COR-L47 (cell line): ENCODE results near the gene AGRN.
"Not testable (repeated sequence)": the region's sequence is repeated elsewhere in the genome, so short reads cannot be mapped to it uniquely, and the experiment has no call there.

Source experiments
- DNase-seq: peaks from one replicate; lab custom pipeline; 2025; lab: John Stamatoyannopoulos, UW

Gene AGRN

DNA sequence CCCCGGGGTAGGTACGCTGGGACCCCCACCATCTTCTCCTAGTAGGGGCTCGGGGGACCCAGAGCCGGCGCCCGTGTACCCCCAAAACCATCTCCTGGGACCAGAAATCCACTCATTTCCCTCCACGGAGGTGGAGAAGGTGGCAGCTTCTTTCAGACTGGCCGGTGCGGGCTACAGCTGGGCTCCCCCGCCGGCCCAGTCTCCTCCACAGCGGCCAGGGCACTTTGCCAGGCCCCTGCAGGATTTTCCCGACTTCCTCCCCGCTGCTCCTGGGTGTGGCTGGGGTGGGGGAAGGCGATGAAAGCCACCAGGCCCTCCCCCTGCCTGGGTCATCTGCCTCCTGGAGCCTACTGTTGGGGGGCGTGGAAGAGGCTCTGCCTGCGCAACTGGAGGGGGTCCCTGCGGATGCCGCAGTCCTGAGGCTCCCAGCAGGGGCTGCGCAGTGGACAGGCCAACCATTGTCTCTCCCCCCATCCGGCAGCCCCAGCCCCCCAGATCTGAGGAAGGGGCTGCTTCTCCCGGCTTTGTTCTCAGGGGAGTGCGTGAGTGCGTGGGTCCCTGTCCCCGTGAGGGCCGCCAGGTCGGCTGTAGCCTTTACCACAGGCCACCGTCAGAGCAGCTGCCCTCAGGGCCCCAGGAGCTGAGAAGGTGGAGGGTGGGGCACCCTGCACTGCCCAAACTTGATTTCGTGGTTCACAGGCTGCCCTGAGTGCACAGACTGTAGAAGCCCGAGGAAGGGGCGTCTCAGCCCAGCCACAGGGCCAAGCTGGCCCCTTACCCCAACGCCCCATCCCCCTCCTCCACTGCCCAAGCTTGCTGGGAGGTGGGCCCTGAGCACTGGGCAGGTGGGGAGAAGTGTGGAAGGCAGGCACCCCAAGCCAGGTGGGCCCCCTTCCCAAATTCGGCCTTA is 1.3 kb downstream of the AGRN start:
- peak; percentile 89 for DNase-seq

DNA sequence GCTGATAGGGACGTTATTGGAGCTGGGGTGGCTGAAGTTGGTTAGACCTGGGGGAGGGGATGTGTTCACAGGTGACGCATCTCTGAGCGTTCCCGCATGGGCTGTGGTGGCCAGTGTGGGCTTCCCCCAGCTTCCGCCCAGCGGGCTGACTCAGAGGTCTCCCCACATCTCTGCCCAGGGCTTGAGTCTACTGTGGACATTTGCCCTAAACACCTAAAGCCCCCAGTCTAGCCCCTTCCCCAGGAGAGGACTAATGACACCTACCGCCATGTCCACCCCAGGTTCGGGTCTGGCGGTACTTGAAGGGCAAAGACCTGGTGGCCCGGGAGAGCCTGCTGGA is 2.0 kb downstream of the AGRN start:
- no peak for DNase-seq

DNA sequence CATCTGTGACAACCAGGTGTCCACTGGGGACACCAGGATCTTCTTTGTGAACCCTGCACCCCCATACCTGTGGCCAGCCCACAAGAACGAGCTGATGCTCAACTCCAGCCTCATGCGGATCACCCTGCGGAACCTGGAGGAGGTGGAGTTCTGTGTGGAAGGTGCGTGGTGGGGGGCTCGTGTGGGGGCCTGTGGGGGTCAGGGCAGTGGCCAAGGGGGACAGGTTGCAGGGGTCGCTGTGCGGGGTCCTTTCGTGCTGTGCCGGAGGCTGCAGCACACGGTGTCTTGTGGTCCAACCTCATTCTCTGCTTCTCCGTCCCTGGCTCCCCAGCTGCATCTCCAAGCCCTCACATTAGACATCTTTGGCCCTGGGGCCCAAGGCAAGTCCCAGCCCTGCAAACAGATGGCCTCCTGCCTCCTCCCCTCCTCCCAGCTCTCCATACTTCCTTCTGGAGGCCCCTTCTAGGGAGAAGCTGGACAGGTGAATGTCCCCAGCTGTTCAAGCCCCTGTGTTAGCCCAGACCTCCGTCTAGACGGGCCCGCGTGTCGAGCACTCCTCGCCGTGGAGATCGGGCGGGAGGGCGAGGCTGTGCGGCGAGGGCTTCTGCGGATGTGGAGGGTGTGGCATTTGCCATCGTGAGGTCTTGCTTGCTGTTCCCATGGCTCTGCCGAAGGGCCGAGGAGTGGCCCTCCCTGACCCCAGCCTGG is 2.5 kb downstream of the AGRN start:
- no peak for DNase-seq

DNA sequence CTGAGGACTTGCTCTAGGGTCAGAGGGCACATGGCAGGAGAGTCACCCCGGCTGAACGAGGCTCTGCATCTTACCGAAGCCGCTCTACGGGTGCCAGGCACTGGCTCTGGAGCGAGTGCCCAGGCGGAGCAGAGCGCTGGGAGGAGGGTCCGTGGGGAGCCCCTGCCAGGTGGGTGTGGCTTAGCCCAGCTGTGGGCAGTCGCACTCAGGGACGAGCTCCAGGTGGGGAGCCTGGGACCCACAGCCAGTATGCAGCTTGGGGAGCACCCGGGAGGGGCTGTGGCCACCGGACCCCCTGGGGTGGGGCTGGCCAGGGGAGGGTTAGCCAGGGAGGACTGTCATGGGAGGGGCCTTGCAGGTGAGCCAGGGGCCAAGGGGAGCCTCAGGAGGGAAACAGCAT is 3.8 kb downstream of the AGRN start:
- DNase-seq: no peak

DNA sequence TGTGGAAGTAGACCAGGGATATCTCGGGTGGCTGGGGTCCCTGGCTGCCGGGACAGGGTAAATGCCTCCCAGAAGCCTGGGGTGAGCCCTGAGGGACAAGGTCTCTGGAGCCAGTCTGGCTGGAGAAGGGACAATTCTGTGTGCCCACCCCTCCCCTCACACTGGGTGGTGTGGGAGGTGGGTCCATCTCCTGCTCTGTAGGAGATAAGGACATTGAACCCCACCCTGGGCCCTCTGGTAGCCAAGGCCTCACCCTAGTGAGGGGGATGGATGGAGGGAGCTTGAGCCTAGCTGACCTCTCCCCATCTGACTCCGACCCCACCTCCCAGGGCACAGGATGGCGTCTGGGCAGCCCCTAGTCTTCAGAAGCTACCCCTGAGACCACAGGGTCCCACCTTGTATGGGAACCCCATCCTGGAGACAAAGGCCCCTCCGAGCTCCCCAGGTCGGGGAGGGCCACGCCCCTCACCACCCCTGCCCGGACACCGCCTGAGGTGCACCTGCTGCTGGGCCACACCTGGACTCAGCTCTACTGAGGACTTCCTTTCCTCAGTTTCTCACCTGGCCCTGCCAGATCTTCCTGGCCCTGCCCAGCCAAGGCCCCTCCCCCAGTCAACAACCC is 4.3 kb downstream of the AGRN start:
- DNase-seq: no peak

DNA sequence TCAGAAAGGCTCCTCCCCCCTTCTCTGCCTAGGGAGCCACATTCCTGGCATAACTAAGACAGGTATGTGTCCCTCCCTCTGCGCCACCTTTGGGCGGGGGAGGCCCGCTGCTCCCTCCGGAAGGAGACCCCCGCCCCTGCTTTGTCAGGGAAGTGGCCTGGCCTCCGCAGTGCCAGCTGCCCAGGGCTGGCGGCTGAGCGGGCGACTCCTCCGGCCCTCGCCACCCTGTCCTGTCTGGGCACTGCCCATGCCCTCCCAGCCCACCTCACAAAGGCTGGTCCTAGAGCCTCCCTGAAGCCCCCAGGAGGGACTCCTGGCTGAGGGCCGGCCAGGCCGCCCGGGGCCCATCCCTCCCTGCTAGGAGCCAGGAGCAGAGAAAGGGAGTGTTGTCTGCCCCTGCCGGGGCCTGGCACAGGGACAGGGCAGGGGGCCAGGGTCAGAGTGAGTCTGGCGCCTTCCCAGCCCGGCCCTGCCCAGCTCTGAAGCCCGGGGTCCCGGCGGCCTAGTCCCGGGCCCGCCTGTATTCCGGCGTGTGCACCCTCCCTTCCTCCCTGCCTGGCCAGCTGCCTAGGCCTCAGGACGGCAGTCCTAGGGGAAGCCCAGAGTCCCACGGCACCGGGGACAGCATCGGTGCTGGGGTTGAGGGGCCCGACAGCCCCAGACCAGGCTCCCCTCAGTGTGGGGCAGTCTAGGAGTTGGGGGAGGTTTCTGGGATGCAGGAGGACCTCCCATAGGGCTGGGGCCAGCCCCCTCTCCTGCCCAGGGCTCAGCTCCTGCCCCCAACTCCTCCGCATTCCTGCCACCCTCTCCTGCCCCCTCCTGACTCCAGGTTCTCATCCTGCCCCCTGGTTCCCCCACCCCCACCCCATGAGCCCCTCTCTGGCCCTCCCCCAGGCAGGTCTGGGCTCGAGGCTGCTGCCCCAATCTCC is 5.1 kb downstream of the AGRN start:
- no peak for DNase-seq

DNA sequence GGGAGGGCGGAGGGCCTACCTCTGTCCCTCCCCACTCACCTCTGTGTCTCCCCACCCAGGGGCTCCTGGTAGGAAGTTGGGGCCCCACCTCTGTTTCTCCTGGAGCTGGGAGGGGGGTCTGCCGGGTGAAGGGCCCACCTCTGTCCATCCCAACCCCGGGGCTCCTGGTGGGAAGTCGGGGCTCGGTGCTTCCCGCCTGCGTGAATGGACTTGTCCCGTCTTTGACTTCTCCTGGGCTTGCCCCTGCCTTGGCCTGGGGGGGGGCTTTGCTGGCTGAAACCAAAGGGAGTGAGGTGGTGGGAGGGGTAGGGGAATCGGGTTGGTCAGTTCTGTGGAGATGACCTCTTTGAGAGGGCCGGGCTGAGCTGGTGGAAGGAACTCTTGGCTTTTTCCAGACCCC is 5.8 kb downstream of the AGRN start:
- DNase-seq: no peak

DNA sequence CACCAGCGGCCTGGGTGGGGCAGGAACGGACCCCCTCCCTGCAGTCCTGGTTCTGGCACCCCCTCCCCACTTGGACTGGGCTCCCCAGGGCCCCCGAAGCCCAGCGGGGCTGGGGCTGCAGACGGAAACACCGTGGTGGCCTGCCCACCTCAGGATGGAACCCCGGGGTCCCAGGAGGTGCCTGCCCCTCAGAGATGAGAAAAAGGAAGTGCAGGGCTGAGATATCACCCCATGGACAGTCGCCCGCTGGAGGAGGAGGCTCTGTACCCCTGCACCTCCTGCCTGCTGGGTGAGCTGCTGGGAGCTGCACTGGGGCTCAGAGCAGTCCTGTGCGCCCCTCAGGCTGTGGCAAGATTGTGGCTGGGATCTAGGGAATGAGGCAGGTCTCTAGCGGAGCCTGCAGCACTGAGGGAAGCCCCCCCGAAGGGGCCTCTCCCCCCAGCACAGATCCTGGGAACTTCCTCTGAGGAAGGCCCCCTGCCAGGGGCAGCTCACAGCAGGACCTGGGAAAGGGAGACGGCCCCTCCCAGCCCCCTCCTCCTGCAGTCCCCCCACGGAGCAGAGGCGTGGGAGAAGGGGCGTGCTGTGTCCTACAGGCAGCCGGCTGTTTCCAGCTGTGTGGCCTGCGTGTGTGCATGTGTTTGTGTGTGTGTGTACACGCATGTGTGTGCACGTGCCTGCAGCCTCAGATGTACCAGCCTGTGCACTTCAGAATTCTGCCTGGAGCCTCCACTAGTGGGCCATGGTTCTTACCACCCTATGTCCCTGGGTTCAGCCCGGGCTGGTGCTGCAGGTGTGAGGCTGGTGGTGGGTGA is 6.9 kb downstream of the AGRN start:
- DNase-seq: no peak

DNA sequence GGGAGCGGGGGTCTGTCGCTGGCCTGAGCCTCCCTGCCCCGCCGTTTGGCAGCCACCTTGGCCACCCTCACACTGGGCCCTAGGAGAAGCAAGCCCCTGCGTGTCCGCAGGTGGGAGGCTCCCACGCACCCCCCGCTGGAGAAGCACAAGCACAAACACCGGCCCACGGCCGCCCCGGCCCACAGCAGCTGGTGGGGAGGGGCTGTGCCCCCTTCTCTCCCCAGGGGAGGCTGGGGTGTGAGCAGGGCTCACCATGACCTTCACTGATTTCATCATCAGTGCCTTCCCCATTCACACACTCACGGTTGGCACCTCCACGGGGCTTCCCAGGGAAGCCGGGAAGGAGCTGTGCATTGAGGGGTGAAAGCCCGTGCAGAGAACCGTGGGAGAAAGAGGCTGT is 7.9 kb downstream of the AGRN start:
- DNase-seq: no peak

DNA sequence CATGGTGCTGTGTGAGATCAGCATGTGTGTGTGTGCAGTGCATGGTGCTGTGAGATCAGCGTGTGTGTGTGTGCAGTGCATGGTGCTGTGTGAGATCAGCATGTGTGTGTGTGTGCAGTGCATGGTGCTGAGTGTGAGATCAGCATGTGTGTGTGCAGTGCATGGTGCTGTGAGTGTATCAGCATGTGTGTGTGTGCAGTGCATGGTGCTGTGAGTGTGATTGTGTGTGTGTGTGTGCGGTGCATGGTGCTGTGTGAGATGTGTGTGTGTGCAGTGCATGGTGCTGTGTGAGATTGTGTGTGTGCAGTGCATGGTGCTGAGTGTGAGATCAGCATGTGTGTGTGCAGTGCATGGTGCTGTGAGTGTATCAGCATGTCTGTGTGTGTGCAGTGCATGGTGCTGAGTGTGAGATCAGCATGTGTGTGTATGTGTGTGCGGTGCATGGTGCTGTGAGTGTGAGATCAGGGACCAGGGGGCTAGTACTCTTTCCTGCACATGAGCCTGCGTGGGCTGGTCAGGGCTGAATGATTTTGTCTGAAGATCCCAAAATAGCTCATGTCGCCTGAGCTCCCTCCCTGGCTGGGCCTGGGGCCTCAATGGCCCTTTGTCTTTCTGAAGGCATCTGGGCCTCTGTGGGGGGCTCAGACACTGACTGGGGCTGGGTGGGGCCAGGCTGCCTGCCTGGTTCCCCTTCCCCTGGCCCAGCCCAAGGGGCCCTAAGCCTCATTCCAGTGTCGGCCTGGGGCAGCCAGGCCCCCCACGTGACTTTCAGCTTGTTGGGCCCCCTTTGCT is 11.1 kb downstream of the AGRN start:
- DNase-seq: not testable (repeated sequence)

DNA sequence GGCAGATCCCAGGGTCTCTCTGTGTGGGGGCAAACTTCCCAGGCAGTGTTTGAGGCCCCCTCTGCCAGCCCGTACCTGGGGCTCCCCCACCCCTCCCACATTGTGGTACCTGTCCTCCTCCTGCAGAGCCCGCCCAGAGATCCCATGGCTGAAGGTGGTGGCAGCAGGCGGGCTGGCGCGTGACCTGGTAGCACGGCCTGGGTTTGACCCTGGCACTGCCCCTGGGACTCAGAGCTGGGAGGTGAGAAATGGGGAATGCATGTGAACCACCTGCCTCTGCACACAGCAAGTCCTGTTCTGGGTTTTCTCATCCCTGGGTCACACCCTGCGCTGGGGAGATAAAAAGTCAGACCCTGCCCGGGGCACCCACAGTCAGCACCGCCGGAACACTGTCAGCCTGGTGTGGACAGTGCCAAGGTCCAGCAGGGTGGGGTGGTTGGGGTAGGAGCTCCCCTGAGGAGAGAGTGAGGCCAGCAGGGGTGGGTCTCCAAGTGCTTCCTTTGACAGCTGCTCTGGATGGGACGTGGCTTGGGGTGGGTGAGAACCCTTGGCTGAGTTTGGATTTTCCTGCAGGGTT is 11.8 kb downstream of the AGRN start:
- DNase-seq: no peak

DNA sequence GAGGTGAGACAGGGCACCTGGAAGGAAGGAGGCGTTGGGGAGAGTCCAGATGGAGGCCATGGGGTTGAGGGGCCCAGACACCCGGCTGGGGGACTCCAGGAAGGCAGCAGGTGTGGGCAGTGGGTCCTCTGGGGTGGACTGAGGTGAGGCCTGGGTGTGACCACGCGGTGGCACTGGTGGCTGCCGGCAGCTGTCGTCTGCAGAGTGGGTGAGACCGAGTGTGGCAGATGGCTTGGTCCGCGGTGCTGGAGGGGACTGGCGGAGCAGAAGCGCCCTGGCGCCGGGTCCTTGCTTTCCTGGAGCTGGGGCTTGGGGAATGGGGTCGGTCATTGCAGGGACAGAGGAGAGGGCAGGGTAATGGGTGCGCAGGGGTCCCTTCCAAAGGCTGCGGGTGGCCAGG is 12.5 kb downstream of the AGRN start:
- DNase-seq: peak; percentile 41

DNA sequence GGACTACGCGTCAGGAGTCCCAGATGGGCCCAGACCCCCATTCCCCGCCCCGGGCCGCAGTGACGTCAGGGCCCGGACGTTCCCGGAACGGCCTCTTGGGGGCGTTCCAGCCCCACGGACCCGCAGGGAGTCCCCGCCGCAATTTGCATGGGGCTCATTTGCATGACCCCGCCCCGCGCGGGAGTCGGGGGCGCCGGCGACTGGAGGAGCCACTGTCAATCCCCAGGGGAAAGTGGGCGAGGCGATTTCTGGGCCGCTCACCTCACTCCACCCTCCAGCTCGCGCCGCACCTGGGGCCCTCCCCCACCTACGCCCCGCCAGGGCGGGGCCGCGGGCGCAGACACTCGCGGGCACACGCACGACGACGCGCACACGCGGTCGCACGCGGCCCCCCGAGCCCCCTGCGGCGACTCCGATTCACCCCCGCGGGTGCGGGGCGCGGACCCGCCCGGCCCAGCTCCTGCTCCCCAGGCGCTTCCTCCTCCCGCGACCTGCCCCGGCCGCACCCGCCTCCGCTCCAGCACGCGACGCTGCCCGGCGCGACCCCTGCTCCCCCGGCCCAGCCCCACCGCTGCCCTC is 13.2 kb downstream of the AGRN start:
- peak; percentile 62 for DNase-seq

DNA sequence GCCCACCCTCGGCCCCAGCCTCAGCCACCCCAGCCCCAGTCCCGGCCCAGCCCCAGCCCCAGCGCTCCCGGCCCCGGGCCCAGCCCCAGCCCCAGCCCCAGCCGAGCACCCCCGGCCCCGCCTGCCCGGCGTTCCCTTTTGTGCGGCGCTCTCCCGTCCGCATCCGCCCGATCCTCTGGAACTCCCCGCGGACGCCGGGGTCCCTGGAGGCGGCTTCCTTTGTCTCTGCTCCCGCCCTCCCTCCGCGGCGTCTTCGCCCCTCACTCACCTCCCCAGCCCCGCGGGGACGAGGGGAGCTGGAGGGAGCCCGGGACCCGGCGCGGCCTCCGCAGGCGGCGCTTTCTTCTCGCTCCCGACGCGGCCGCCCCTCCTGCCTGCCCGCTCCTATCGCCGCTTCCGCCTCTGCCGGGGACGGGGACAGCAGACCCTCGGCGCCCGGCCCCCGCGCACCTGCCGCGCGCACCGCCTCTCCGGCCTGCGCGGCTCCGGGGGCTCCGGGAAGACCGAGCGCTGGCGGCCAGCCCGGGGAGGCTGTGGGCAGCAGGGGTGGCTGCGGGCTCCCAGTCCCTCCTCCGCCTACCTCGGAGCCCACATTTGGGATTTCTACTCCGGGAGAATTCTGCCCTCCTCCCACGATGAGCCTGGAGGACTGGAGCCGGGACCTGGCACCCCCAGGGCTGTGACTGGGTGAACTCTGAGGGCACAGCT is 14.0 kb downstream of the AGRN start:
- DNase-seq: no peak

DNA sequence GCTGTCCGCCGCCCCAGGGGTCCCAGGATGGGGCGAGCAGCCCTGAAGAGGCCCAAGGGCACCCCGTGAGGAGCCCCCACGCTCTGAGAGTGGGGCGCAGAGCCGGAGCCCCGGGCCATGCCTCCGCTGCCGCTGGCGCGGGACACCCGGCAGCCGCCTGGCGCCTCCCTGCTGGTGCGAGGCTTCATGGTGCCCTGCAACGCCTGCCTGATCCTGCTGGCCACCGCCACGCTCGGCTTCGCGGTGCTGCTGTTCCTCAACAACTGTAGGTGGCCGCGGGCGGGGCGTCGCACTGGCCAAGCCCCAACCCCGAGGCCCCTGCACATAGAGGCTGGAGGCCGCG is 14.5 kb downstream of the AGRN start:
- no peak for DNase-seq

DNA sequence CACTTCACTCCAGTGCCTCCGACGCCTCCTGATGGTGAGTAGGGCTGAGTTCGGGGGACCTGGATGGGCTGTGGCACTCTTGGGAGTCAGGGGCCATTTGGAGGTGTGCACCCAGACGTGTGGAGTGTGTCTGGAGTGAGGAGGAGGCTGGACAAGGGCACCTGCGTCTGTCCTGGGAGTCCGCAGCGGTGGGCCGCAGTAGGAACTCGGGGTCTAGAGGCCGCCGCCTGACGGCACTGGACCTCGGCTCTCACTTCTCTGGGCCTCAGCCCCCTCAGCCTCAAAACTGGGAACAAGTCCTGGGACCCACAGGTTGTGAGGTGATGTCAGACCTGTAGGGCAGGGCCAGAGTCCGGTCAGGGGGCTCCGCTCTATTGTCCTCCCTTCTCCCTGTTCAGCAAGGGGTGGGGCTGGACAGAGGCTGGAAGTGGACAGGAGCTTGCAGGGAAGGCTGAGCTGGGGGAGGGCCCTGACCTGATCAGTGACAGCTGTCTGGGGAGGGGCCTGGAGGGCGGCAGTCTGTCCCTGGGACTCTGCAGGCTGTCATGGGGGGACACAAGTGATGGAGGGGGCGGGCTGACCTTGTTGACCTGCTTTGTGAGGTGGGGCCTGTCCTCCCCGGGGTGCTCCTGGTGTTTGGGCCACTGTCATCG is 15.5 kb downstream of the AGRN start:
- no peak for DNase-seq

DNA sequence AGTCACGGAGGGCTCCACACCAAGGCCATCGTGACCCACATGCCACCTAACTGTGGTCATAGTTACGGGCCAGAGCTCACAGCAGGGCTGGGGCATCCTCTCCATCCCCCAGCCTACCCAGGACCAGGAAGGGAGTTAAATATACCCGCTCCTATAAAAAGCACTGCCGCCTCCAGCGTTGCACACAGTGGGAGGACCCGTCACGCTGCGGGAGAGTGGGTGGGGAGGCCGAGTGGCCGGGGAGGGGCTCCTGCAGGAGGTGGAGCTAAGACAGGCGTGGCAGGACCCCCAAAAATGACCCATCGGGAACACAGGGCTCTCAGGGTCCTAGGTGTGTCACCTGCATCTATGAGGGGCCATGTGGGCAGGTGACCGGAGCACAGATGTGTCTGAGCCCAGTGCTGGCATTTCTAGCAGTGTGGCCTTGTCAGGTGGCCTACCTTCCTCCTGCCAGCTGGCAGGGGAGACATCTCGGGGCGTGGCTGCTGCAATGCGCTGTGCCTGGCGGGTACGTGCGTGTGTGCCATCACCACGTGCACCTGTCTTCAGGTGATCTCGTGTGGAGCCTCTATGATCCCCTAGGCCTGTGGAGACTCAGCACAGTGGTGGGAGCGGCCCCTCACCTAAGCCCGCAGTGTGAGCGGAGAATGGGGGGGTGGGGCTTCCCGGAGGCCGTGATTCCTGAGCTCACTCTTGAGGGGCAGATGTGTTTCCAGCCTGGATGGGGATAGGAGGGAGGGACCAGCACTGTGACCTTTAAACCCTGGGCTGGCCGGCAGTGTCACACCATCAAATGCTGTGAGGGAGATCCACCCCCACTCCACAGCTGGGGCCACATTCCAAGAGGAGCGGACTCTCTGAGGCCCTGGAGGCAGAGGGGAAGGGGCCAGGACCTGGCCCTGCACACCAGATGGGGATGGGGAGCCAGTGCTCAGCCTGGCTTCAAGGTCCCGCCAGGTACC is 17.7 kb downstream of the AGRN start:
- DNase-seq: no peak
